Measurements from ENCODE around the gene IFNL2.

- TF ChIP-seq CTCF (IDR thresholded peaks at IDR 0.05) (no peak), POLR2A (IDR thresholded peaks at IDR 0.05) (no peak)
These were observed 44.4 kb upstream of the IFNL2 start for GRCh38 chr19:39223703-39224279.

Data from uterus (tissue), 2 donors.